A549 treated with CORT108297 at 1 μM for 4 hours (cell line): Measurements from ENCODE around the gene GHSR. TPM values are rescaled to one million over a fixed set of nuclear protein-coding genes. Genes with fewer than 3 reads are reported as not detected.

Source experiments
- total RNA-seq: library from RNA; stranded (reverse); fragments of 200-300 nt; extraction: Qiagen RNA extraction; gene quantifications from 5 replicates; pipeline ENCODE4 v1.2.3, GENCODE V29; 2022

The GHSR gene
- total RNA-seq, result not detected in 5 replicates

DNA sequence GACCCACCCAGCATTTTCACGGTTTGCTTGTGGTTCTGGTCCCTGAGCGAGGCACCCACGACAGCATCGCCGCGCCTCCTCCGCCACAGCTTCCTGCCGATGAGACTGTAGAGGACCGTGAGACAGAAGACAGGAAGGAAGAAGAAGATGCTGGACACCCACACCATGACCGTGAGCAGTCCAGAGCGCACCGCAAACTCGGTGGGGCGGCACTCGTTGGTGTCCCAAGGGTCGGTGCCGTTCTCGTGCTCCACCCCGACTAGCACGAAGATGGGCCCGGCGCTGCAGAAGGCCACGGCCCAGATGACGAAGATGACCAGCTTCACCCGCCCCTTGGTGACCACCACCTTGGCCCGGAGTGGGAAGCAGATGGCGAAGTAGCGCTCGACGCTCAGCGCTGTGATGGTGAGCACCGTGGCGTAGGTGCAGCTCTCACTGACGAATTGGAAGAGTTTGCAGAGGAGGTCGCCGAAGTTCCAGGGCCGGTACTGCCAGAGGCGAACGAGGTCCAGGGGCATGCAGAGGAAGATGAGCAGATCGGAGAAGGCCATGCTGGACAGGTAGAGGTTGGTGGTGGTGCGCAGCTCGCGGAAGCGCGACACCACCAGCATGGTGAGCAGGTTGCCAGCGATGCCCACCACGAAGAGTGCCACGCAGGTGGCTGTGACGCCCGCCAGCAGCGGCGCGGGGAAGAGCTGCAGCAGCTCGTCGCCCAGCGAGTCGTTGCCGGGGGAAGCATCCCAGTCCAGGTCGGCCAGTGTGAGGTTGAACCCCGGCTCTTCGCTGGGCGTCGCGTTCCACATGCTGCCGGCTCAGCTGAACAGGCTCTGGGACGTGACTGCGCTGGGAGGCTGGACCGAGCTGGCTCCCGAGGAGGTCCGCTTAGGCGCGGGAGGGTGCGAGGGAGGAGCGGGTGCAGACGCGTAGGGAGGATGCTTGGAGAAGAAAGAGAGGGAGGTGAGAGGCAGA lies at the start of gene GHSR:
GHSR (minus strand) TSS at position 846 of the 969 bp plus-strand sequence; CDS start at position 803, 43 bp downstream.

Other genes starting within 250 kb of the GHSR start
- gene TNFSF10, start 75.0 kb upstream of the GHSR start, total RNA-seq, result 0.09 to 0.22 TPM (median 0.14 TPM) in 5 replicates